PFSK-1 (cell line): ENCODE data around the gene HRH1.

ENCODE experiments used
- FOXP2 ChIP-seq: optimal IDR thresholded peaks from 2 replicates; pipeline ENCODE3; 2011; ENCODE audit warnings: borderline replicate concordance, control low read depth, inconsistent platforms; ENCODE audit not compliant: insufficient read depth; ENCODE audit errors: extremely low read length, extremely low read depth
- POLR2AphosphoS5 ChIP-seq: IDR thresholded peaks from 2 replicates; pipeline ENCODE4 v1.6.1; 2012; ENCODE audit warnings: low read depth, mild to moderate bottlenecking, control low read depth, low read length, moderate library complexity
- SIN3A ChIP-seq: IDR thresholded peaks from 2 replicates; pipeline ENCODE4 v1.6.1; 2012; ENCODE audit warnings: mild to moderate bottlenecking, low read length, moderate library complexity, borderline replicate concordance; ENCODE audit not compliant: insufficient read depth
- TAF1 ChIP-seq: IDR thresholded peaks from 2 replicates; pipeline ENCODE4 v1.6.1; 2012; ENCODE audit warnings: low read length, control low read depth, borderline replicate concordance; ENCODE audit not compliant: insufficient read depth
- TF ChIP-seq, protein P1 (sequence below), 2 experiments: IDR thresholded peaks; 2 replicates each; pipeline versions ENCODE4 v1.6.1 to v1.8.0; 2011 to 2012; ENCODE audit warnings: low read depth in 2 of 2, low read length in 2 of 2, control low read depth in 1 of 2, inconsistent platforms in 1 of 2, mild to moderate bottlenecking in 1 of 2, moderate library complexity in 1 of 2; ENCODE audit not compliant: insufficient read depth in 1 of 2

The HRH1 gene

DNA sequence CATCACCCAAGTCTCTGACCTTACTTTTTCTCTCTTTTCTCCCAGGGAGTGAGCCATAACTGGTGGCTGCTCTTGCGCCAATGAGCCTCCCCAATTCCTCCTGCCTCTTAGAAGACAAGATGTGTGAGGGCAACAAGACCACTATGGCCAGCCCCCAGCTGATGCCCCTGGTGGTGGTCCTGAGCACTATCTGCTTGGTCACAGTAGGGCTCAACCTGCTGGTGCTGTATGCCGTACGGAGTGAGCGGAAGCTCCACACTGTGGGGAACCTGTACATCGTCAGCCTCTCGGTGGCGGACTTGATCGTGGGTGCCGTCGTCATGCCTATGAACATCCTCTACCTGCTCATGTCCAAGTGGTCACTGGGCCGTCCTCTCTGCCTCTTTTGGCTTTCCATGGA is 104.7 kb downstream of the HRH1 start:
- TF ChIP-seq FOXP2 (no peak), SIN3A (no peak), POLR2AphosphoS5 (no peak), TAF1 (no peak)
- TF ChIP-seq, protein P1, sequence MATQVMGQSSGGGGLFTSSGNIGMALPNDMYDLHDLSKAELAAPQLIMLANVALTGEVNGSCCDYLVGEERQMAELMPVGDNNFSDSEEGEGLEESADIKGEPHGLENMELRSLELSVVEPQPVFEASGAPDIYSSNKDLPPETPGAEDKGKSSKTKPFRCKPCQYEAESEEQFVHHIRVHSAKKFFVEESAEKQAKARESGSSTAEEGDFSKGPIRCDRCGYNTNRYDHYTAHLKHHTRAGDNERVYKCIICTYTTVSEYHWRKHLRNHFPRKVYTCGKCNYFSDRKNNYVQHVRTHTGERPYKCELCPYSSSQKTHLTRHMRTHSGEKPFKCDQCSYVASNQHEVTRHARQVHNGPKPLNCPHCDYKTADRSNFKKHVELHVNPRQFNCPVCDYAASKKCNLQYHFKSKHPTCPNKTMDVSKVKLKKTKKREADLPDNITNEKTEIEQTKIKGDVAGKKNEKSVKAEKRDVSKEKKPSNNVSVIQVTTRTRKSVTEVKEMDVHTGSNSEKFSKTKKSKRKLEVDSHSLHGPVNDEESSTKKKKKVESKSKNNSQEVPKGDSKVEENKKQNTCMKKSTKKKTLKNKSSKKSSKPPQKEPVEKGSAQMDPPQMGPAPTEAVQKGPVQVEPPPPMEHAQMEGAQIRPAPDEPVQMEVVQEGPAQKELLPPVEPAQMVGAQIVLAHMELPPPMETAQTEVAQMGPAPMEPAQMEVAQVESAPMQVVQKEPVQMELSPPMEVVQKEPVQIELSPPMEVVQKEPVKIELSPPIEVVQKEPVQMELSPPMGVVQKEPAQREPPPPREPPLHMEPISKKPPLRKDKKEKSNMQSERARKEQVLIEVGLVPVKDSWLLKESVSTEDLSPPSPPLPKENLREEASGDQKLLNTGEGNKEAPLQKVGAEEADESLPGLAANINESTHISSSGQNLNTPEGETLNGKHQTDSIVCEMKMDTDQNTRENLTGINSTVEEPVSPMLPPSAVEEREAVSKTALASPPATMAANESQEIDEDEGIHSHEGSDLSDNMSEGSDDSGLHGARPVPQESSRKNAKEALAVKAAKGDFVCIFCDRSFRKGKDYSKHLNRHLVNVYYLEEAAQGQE (IDR thresholded peaks at IDR 0.05; ENCODE audit: insufficient read depth in 1 of 2, low read depth in 2 of 2, low read length in 2 of 2), result no peak

DNA sequence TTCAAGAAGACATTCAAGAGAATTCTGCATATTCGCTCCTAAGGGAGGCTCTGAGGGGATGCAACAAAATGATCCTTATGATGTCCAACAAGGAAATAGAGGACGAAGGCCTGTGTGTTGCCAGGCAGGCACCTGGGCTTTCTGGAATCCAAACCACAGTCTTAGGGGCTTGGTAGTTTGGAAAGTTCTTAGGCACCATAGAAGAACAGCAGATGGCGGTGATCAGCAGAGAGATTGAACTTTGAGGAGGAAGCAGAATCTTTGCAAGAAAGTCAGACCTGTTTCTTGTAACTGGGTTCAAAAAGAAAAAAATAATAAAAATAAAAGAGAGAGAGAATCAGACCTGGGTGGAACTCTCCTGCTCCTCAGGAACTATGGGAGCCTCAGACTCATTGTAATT is 106.2 kb downstream of the HRH1 start:
- TF ChIP-seq POLR2AphosphoS5 (no peak), SIN3A (no peak), TAF1 (no peak), FOXP2 (no peak)
- TF ChIP-seq, protein P1 (IDR thresholded peaks at IDR 0.05; ENCODE audit: insufficient read depth in 1 of 2, low read depth in 2 of 2, low read length in 2 of 2), result no peak

DNA sequence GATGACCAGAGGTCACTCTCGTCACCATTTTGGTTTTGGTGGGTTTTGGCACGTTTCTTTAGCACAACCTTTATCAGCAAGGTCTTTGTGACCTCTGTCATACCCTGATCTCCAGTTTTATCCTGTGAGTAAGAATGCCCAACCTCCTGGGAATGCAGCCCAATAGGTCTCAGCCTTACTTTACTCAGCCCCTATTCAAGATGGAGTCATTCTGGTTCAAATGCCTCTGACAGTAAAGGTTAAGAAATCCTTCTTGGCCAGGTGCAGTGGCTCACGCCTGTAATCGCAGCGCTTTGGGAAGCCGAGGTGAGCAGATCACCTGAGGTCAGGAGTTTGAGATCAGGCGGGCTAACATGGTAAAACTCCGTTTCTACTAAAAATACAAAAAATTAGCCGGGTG is 114.7 kb downstream of the HRH1 start:
- TF ChIP-seq TAF1, result no peak
- TF ChIP-seq FOXP2, result no peak
- no peak for TF ChIP-seq SIN3A
- TF ChIP-seq POLR2AphosphoS5, result no peak
- TF ChIP-seq, protein P1 (IDR thresholded peaks at IDR 0.05; ENCODE audit: insufficient read depth in 1 of 2, low read depth in 2 of 2, low read length in 2 of 2), result no peak

DNA sequence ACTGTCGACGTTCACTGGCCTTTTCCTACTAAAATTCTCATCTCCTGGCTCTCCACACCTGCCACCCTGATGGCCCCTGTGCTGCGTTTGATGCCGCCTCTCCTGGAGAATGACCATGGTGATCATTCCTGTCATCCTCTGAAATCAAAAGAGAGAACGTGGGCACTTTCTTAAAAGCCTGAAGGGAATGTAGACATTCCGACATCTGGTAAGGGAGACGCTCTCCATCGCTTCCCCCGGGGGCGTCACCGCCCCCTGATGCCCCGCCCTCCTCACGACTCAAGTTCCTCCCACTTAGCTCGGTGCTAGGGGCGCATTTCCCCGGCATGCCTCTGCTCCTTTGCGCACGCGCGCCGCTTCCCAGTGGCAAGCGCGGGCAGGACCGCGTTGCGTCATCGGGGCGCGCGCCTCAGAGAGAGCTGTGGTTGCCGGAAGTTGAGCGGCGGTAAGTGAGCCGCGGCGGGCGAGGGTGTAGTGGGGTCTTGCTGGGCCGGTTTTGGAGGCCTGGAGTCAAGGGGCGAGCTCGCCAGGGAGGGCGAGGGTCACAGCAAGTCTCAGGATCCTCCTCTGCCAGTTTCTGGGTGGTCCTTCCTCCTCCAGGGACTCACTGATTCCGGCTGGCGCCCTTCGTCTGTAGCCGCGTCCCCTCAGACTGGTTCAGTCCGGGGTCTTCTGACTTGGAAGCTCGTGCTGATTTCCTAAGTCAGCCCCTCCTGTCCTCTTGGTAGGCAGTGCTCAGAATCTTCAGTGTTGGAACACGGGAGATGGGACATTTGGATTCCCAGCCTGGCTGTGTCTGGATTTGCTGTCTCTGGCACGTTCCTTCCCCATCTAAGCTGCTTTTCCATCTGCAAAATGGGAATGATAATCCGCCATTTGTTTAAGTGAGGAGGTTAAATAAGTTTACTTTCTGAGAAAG is 118.0 kb downstream of the HRH1 start, which contains the start of gene ATG7:
TSS of gene ATG7 (plus strand) at position 412 of the 919 bp plus-strand sequence. CDS start 26,299 bp downstream, outside the sequence.
- TF ChIP-seq POLR2AphosphoS5 (peak; percentile 88), SIN3A (peak; percentile 74; the same call in 1 of the 2 replicates), FOXP2 (peak; percentile 96), TAF1 (peak; percentile 63; the same call in 1 of the 2 replicates)
- TF ChIP-seq, protein P1 (IDR thresholded peaks at IDR 0.05; ENCODE audit: insufficient read depth in 1 of 2, low read depth in 2 of 2, low read length in 2 of 2), result no peak
